NCI-H2029 treated with DMSO at 0.1 percent for 48 hours (cell line): ENCODE measurements around the gene GOLGA6C.
"Not testable (repeated sequence)": the region's sequence is repeated elsewhere in the genome, so short reads cannot be mapped to it uniquely, and the experiment has no call there.

Experiments
- DNase-seq: peaks from one replicate; lab custom pipeline; 2025; lab: John Stamatoyannopoulos, UW

The GOLGA6C gene

GRCh38 chr15:75314552-75315290, 56.6 kb downstream of the GOLGA6C start:
- no peak for DNase-seq

- DNase-seq = not testable (repeated sequence)
Measured at GRCh38 chr15:75319231-75319897, 61.2 kb downstream of the GOLGA6C start.
